Measurements from ENCODE around the gene LMAN1L.

The LMAN1L gene

DNA sequence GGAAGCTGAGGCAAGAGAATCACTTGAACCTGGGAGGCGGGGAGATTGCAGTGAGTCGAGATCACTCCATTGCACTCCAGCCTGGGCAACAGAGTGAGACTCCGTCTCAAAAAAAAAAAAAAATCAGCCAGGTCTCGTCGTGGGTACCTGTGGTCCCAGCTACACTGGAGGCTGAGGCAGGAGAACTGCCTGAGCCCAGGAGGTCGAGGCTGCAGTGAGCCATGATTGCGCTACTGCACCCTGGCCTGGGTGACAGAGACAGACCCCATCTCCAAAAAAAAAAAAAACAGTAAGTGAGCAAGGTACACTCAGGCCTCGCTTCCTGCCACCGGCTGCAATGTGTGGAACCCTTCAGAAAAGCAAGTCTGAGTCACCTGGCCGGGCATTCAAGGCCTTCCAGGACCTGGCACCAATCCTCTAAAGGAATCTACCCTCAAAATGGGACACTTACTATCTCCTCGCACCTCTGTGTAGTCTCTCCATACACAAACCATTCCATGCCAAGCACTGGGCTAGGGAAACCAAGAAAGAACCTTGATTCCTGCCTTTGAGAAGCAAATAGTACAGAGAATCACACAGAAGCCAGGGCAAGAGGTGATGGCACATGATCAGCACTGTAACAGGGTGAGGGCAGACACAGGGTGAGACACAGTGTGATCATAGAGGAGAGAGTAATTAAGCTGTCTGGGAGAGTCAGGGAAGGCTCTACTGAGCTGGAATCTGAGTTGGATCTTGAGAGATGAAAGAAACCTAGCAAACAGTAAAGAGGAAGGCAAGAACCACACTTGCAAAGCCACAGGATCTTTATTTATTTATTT, 50.8 kb downstream of the LMAN1L start:
- no peak for DNase-seq

DNA sequence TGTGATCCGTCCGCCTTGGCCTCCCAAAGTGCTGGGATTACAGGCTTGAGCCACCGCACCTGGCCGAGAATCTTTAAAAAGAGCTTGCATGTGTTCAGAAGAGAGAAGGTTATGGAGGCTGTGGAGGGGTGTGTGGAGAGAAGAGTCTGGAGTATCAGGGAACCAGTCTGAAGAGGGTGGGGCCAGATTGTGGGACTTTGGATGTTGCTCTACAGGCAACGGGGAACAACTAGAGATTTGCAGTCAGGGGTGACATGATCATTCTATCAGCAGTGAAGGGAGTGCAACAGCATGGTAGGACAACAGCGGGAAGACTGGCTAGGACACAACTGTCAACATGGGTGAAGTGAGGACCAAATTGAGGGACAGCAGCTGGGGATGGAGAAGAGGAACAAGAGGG, 51.7 kb downstream of the LMAN1L start:
- no peak for DNase-seq

DNA sequence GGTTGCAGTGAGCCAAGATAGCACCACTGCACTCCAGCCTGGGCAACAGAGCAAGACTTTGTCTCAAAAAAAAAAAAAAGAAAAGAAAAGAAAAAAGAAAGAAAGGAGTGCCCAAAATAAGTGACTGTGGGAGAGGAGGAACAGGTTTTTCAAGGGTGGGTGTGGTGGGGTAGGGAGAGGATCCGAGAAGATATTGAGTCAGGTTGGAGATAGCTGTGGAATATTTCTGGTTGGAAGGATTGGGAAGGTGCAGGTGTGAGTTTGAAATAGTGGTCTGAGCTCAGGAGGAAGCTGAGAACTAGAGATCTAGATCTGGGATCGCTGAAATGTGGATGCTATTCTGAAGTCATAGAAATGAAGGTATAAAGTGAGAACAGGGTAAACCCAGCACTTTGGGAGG, 52.7 kb downstream of the LMAN1L start:
- no peak for DNase-seq

DNA sequence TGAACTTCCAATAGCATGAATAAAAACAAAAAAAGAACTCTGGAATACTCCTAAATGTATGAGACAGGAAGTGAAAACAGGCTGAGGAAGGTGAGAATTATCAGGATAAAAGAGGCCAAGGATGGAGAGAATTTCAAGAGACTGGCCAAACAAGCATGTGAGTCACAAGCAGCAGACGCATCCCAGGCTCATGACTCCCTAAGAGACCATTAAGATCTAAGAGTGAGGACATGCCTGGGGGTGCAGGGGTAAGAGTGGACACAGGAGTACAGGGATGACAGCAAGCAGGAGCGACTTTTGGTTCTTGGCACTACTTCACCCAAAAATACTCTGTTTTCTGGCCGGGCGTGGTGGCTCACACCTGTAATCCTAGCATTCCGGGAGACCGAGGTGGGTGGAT, 53.5 kb downstream of the LMAN1L start:
- DNase-seq = no peak

DNA sequence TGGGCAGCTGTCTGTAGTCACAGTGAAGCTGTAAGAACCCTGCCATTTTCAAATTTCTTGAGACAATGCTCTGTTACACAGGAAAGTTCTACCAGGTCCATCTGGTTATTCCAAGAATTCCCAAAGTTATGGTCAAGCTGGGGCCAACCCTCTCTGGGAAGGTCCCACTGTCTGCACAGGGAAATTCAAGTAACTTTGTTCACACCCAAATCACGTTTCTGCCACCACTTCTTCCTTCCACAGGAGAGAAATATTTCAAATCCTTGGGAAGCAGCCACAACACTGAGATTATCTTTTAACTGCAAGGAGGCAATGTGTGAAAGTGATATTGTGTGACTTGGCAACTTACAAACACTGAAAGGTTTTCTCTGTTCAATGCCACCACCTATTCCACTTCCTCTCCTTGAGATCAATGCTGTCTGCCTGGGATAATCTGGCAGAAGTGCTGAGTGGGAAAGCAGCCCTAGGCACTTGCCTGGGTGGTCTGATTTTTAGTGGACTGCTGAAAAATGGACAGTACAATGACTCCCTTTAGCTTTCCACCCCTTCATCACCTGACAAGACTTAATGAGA, 54.9 kb downstream of the LMAN1L start:
- DNase-seq = no peak

DNA sequence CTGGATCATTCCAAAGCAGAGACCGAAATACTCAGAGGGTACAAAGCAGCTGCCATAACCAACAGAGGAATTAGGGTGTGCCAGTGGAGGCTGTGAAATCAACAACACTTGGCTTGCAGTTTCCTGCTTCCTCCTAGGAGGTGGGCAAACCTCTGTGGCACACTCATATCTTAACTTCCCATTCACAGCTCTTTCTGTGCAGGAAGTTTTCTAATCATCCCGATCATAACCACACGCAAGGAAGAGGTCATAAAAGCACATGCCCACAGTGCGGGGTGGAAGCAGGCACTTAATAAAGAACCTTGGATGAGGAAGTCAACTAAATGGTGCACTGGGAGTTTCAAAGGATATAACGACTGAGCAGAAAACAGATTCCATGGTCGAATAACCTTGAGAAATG, 55.4 kb downstream of the LMAN1L start:
- DNase-seq = no peak

DNA sequence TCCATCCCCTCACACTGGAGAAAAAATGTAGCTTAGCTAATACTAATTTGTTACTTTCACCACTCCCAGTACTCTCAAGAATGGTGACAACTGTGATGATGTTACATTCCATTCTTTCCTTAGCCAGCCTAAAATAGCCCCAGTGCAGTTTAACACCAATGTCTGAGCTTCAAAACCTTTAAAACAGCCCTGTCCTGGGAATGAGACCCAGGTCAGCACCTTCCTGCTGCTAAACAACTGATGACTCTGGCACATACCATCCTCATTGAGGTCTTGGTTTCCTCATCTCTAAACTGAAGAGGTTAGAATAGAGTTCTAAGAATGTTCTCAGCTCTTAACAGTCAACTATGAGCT, 56.7 kb downstream of the LMAN1L start:
- DNase-seq = no peak

DNA sequence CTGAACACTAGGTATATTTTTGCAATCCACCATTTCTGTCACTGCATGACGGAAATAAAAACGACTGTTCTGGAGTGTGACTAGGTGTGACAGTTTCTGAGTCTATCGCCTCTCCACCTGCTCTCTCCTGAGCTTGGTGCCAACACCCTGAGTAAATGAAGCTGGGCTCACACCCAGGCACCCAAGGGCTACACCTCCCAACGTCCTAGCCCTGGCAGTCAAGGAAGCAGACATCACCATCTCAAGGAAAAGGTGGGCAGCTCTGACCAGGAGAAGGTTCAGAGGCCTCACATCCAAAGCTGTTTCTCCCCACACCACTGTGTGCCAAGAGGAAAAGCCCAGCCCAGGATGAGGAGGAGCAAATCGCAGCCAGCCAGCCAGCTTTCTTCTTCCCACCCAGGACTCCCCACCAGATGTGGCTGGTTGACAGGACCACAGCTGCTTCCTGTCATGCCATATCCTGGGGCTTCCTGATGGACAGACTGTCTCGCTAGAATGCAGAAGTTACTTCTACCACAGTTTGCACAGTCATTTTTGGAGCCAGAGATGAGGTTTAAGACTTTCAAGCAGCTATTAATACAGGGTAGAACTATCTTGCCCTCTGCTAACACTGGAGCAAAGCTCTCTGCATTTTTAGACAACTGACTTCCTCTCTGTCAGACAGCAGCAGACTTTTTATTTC, 57.2 kb downstream of the LMAN1L start:
- no peak for DNase-seq

DNA sequence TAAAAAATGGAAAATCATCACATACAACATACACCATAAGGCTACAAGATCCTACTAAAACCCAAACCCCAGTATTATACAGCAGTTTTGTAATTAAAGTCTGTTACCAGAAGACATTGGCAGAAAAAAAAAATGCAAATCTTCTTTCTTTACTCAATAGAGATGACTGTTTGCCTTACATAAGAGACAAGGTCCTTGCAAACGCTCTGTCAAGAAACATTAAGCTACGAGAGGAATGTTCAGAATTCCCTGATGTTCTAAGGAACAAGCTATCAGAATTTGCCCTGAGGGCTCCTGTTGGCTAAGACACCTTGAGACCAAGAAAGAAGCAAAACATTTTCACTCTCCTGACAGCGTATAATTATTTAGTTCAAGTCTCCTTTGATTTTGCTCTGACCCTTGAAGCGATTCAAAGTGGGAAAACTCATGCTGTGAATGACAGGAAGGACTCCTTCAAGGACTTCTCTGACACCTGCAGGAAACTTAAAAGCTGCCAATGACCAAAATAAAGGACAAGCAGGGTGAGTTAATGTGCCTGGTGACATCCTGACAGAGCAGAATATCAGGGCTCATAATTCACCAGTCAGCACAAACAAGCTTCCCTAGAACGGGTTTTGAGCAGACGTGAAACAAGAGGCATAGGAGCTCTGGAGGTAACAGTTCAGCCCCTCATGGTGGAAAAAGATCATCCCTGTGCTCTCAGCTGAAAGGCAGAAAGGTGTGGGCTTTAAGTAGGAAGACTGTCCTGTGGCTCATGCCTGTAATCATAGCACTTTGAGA, 58.0 kb downstream of the LMAN1L start:
- DNase-seq = no peak

DNA sequence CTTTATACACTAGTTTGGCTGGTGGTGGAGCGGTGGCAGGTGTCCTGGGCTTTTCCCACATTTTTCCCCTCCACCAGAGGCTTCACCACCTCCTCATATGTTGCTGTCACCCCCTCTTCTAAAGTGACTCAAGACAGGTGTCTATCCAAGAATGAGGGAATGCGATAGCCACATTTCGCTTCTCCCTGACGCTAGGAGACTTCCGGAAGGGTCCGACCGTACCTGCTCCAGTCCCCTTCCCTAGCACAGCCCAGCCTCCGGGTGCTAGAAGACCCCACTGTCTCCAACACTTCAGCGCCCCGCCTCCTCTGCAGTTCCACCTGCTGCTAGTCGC, 60.0 kb downstream of the LMAN1L start:
- no peak for DNase-seq

DNA sequence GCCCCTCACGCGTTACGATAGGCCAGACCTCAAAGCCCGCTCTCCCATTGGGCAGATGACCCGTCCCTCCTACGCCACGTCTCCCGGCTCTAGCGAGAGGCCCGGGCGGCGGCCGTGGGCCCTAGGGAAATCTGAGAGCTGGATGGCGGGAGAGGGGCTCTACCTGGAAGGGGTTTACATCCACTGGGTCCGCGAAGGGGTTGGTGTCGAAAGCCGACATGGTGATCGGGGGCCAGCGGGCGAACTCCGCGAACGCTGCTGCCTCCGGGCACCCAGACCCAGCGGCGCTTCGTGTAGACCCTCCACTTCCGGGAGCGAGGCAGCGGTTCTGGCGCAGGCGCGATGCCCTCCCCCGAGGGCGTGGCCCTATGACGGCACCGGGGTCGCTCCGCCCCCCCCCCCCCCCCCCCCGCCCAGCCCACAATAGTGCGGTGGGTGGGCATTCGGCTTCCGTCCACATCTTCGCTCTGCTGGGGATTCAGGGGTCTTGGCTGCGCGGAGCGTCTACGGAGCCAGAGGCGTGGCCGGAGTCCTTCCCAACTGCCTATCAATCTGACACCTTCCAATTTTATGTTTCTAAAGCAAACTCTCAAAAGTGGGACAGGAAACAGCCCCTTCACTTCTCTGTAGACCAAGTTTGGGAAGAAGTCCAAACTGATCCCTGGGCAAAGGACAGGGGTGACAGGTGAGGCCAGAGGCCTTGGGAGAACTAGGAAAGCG, 60.6 kb downstream of the LMAN1L start, which contains the start of gene SCAMP2:
Gene SCAMP2, minus strand, starts transcription at position 330 of the 720 bp plus-strand sequence. Its CDS starts 110 bp downstream, at position 220.
- peak; percentile 91 for DNase-seq

DNA sequence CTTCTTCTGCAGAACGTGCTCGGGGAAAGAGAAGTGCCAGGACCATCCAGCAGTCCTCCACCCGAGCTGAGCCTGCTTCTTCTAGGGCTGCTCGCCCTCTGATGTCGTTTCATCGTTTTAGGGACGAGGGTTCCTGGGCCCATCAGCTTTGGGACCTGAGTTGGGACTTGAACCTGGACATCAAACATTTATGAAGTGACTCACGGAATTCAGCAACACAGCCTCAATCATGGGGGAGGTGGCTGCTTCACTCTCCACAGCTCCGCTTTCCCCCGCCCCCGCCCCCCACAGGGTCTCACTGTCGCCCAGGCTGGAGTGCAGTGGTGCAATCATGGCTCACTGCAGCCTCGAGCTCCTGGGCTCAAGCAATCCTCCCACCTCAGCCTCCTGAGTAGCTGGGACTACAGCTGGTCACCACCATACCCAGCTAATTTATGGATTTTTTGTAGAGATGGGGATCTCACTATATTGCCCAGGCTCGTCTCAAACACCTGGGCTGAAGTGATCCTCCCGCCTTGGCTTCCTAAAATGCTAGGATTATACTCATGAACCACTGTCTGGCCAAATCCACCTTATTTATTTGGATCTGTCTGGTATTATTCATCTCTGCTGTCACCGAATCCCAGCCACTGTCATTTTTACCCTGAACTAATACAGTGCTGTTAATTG, 61.3 kb downstream of the LMAN1L start:
- DNase-seq = no peak

Data from NCI-H526 treated with DMSO at 0.1 percent for 48 hours (cell line).